Skeletal muscle cell (primary cell): Measurements from ENCODE around the gene CCNF.
A peak's percentile ranks its signal among the peaks of the same experiment; 100 is the strongest.
"Not testable (repeated sequence)": the region's sequence is repeated elsewhere in the genome, so short reads cannot be mapped to it uniquely, and the experiment has no call there.

Experiments used
- DNase-seq: peaks from one replicate; pipeline ENCODE4 v3.0.0-alpha.2; 2010; ENCODE audit warnings: low read depth
- H3K4me3 ChIP-seq: 2 replicates; pipeline ENCODE4 v1.5.1; 2011; ENCODE audit warnings: low read depth, mild to moderate bottlenecking, control low read depth, low read length, moderate library complexity

The CCNF gene

DNA sequence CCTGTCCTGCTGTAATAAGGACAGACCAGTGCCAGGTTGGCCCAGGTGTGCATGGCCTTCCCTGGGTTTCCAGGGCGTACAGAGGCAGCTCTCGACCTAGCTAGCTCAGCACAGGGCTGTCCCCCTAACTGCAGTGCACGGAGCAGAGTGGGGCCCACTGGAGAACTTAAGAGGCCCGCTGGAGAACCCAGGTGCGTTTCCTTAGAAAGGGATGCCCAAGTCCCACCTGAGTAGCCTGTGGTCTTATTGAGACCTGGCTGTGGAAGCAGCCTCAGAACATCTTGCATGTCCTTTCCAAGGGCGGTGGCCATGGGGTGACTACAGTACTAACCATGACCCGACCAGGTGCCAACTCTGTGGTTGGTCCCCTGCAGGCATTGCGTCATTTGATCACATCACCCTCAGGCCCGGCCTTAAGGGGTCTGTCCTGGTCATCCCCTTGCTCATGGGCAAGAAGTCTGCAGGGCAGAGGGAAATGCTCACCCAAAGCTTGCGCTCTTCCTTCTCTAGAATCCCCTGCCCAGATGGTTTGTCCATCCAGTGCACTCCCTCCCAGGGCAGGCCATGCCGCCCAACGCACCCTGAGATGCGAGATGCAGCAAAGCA lies 3.3 kb upstream of the CCNF start:
- no peak for DNase-seq
- no peak overlapping the region for H3K4me3 ChIP-seq

DNA sequence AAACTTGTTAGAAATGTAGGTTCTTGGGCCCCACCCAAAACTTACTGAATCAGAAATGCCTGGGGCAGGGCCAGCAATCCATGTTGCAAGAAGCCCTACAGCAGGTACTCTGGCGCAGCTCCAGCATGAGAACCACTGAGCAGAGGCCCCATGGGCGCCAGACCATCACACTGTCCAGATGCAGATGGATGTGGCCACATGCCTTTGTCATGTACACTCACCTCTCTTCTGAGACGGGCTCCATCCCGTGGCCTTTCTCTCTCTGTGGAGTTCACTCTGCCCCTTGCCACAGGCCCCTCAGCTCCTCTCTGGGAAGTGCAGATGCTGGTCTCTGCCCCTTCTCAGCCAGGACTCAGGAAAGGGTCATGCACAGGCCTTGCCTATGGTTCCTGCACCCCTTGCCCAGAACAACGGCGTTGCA lies 2.3 kb upstream of the CCNF start:
- H3K4me3 ChIP-seq, result no peak overlapping the region
- no peak for DNase-seq

GRCh38 chr16:2427526-2427925 lies 1.7 kb upstream of the CCNF start:
- DNase-seq, result no peak
- no peak overlapping the region for H3K4me3 ChIP-seq

- no peak for DNase-seq
- H3K4me3 ChIP-seq, result peak overlapping the region; percentile 74
These were observed 1.0 kb upstream of the CCNF start for GRCh38 chr16:2428051-2428783.

DNA sequence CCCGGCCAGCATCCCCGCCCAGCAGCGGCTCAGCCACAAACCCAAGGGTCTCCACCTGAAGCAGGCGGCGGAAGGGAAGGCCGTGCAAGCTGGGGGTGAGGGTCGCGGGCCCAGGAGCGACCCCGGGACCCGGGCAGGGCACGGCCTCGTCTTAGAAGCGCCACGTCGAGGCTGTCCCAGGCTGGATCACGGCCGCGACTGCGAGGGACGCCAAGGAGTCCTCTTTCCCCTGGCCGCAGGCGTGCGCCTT lies 538 bp upstream of the CCNF start:
- H3K4me3 ChIP-seq, result peak overlapping the region; percentile 74
- no peak for DNase-seq

DNA sequence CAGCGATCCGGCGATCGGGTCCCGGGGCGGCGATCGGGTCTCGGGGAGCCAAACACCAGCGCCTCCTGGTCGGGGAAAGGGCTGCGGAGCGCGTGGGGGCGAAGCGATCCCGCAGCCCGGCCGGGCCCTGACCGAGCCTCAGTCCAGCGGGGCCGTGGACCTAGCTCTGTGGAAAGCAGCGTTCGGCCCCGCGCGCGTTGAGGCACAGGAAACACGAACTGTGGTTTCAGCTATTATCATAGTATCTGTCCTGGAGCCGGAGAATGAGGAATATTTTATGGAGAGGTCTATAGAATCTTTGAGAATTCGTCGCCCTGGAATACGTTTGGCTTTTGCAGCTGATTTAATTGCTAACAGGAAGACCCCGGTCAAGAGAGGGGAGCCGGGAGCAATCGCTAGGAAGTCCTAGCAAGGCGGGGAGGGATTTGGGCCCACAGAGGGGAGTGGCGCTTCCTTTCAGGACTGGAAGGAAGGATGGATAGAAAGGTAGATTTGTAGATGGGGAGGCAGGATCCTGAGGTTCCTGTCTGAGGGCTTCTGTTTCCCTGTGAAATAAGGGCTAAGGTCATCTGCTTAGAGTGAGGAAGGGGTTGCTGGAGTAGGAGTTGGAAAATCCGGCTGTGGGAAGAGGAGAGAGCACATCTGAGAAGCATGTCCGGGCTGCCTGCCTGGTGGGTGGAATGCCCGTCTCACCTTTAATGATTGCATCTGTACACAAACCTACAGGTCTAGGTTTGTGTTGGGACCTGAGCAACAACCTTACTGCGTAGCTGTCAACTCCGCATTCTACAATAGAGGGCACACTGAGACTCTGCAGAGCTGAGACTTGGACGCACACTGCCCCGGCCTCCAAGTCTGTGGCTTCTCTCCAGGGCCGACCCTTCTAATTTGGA lies 770 bp downstream of the CCNF start:
- no peak for DNase-seq
- H3K4me3 ChIP-seq, result peak overlapping the region; percentile 70

DNA sequence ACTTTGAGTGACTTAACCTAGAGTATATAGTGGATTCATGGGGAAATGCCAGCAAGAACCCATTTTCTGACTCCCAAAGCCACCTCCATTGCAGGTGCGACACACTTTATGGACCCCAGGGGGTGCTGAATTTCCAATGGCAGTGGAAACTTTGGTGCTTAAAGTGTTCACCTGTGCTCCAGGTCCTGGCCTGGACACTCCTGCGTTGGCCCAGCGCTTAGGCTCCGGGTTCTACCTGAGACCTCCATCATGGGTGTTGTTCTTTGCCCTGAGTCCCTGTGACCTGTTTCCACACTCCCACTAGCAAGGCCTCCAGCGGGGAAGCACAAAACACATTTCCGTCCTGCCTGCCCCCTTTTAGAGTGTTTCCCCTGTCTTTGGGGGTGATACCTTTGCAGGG lies 3.0 kb downstream of the CCNF start:
- no peak for DNase-seq
- H3K4me3 ChIP-seq, result no peak overlapping the region

DNA sequence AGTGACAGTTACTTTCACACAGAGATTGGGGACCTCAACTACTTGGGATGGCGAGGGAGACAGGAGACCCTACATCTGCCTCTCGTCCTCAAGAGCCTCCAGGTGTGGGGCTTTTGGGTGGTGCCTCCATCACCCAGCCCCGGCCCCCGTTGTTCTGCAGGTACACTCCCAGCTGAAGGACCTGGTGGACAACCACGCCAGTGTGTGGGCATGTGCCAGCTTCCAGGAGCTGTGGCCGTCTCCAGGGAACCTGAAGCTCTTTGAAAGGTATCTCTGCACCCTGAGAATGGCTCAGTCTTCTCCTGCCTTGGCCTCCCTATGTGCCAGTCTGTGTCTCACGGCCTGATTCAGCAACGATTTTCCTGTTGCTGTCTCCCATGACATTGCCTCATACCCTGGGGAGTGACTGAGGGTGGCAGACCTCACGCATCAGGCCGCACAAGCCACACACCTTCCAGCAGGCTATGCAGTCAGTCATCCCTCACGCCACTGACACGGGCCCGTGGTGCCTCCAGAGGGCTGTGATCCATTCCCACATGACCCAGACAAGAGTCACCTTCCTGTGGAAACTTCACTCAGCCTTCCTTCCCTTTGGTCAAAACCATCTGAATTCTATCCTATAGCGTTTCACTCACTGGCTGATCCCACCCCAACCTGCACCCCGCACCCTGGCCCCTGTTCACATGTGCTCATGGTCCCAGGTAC lies 3.7 kb downstream of the CCNF start:
- DNase-seq, result no peak
- H3K4me3 ChIP-seq, result no peak overlapping the region

GRCh38 chr16:2435236-2435635 lies 6.0 kb downstream of the CCNF start:
- DNase-seq, H3K4me3 ChIP-seq: not testable (repeated sequence)

DNA sequence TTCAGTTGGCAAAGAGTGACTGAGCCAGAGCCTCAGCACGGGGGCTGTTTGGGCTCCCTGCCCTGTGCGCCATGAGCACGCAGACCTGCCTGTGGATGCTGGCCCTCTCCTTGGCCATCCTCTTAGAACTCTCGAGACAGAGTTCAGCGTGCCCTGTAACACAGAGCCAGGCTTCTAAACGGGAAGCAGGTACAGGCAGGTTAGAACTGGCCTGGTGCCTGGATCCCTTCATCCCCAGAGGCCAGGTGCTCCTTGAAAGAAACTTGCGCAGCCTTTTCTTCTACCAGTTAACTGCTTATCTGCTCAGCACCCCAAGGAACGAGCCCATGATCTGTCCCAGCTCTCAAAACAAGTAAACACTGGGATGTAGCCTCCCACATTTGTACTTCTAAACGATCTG lies 6.9 kb downstream of the CCNF start:
- no peak for DNase-seq
- H3K4me3 ChIP-seq, result no peak overlapping the region

DNA sequence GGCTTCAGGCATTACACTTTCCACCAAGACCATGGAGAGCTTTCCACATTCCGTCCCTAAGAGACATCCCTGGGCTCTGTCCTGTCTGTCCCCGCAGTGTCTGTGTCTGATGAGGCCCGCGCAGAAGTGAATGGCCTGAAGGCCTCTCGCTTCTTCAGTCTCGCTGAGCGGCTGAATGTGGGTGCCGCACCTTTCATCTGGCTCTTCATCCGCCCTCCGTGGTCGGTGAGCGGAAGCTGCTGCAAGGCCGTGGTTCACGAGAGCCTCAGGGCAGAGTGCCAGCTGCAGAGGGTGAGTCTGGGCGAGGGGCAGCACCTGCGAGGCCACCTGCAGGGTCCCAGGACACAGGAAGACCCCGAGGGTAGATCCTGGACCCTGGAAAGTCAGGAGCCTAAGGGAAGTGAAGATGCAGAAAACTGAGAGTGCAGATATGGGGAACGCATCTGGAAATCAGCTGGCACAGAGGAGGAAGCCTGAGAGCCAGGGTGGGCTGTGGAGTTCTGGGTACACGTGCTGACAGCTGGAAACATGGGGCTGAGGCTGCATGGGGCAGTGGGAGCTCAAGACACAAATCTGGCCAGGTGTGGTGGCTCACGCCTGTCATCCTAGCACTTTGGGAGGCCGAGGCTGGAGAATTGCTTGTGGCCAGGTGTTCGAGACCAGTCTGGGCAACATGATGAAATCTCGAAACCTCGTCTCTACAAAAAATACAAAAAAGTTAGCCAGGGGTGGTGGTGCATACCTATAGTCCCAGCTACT lies 8.0 kb downstream of the CCNF start:
- no peak overlapping the region for H3K4me3 ChIP-seq
- no peak for DNase-seq

DNA sequence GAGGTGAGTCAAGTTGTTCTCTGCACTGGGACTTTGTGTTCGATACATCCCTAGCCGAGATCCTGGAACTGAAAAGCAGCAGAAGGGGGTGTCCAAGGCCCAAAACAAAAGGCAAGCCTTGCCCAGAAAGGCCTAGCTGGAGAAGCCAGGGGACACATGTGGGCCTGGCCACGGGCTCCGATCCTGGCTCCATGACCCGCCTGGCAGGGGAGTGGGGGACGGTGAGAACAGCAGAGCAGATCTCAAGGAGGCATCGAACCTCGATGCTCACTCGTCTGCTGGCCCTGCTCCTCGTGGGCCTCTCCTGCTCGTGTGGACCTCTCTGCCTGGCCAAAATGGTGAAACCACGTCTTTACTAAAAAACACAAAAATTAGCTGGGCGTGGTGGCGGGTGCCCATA lies 8.9 kb downstream of the CCNF start:
- DNase-seq, result no peak
- H3K4me3 ChIP-seq, result no peak overlapping the region

- H3K4me3 ChIP-seq, result no peak overlapping the region
These were observed 10.4 kb downstream of the CCNF start for GRCh38 chr16:2439598-2439997.

DNA sequence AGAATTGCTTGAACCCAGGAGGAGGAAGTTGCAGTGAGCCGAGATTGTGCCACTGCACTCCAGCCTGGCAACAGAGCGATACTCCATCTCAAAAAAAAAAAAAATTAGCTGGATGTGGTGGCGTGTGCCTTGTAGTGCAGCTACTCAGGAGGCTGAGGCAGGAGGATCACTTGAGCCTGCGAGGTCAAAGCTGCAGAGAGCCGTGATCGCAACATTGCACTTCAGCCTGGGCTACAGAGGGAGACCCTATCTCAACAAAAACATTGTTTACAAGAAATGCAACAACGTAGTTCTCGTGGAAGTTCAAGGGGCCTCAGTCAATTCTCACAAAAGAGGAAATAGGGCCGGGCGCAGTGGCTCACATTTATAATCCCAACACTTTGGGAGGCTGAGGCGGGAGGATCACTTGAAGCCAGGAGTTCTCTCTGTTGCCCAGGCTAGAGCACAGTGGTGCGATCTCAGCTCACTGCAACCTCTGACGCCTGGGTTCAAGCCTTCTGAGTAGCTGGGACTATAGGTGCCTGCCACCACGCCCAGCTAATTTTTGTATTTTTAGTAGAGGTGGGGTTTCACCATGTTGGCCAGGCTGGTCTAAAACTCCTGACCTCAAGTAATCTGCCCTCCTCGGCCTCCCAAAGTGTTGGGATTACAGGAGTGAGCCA lies 12.0 kb downstream of the CCNF start:
- not testable (repeated sequence) for DNase-seq, H3K4me3 ChIP-seq

More at GRCh38 chr16:2439598-2439997, 10.4 kb downstream of the CCNF start:
- no peak for DNase-seq

- H3K4me3 ChIP-seq, result no peak overlapping the region
- no peak for DNase-seq
These were observed 14.3 kb downstream of the CCNF start for GRCh38 chr16:2443555-2443954.

DNA sequence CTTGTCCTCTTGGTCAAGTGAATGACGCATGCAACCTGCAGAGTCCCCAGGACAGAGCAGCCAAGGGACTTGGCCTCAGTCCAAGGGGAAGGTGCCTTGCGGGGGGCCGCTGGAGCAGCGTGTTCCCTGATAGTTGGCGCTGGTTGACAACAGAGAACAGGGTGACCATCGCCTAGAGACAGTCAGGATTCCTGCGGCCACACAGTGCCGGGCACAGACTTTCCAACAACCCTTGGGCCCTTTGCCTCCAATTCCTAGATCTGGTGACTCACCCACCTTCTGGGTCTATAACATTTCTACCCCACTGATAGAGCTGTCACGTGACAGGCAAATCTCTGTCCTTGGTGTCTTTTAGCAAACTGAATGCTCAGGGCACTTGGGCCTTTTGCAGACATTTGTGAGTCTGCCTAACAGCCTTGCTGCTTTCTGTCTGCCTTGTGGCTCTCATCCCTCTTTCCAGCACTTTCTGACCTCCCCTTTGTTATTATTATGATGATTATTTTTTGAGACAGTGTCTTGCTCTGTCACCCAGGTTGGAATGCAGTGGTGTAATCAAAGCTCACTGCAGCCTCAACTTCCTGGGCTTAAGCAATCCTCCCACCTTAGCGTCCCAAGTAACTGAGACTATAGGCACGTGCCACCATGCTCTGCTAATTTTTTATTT lies 18.8 kb downstream of the CCNF start:
- H3K4me3 ChIP-seq, result no peak overlapping the region
- no peak for DNase-seq

- DNase-seq, result no peak
These were observed 19.9 kb downstream of the CCNF start for GRCh38 chr16:2449118-2449517.

DNA sequence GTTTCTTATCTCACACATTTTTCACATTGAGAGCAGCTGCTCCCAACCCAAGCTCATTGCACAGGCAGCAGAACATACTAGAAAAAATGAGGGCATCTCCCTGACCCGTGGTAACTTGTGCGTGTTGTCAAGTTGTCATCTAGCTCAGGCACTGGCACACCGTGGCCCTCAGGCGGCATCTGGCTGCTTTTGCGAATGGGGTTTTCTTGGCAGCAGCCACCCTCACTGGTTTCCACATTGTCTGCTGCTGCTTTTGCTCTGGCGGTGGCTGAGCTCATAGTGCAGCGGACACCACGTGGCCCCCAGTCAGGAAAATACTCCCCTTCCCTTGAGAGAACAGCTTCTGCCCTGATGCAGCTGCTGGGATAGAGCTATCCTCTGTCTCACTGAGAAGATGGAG lies 21.3 kb downstream of the CCNF start:
- no peak for DNase-seq
- H3K4me3 ChIP-seq, result no peak overlapping the region

More at GRCh38 chr16:2449118-2449517, 19.9 kb downstream of the CCNF start:
- no peak overlapping the region for H3K4me3 ChIP-seq
